Measurements from ENCODE around the gene MYCN. TPM values are rescaled to one million over a fixed set of nuclear protein-coding genes. Genes with fewer than 3 reads are reported as not detected.
"Not testable (repeated sequence)": the region's sequence is repeated elsewhere in the genome, so short reads cannot be mapped to it uniquely, and the experiment has no call there.

The MYCN gene
- total RNA-seq, 1 experiment from 2014 or later, result not detected

DNA sequence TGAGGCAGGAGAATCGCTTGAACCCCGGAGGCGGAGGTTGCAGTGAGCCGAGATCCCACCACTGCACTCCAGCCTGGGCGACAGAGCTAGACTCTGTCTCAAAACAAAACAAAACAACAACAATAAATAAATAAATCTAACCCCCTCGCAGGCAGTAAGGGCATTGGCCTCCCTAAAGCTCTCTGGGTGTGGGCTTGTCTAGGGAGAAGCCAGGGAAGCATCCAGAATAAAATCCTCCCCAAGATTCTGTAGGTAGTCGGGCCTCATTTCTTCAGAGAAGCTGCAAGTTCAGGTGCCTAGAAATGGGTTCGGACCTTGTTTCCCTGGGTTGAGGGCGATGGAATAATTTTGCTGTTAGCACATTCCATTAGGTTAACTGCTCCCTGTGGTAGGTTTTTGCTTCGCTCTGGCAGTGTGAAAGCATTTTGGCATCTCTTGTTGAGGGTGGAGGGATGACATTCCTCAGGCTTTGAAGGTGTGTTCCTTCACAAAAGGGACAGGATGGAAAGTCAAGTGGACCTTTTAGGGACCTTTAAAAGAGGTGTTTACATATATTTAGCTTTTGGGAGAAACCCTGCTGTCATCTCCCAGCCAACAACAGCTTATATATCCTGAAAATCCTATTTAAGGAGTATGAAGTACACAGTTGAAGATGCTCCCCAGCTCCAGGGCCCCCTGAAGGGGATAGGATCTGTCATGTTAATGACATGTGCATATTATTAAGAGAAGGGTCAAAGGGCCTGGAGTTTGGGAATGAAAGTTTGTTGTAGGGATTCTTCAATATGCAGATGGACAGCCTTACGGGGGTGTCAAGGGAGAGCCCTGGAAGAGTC is 17.7 kb downstream of the MYCN start:
- no peak for DNase-seq (ENCODE audit: low spot score)

DNA sequence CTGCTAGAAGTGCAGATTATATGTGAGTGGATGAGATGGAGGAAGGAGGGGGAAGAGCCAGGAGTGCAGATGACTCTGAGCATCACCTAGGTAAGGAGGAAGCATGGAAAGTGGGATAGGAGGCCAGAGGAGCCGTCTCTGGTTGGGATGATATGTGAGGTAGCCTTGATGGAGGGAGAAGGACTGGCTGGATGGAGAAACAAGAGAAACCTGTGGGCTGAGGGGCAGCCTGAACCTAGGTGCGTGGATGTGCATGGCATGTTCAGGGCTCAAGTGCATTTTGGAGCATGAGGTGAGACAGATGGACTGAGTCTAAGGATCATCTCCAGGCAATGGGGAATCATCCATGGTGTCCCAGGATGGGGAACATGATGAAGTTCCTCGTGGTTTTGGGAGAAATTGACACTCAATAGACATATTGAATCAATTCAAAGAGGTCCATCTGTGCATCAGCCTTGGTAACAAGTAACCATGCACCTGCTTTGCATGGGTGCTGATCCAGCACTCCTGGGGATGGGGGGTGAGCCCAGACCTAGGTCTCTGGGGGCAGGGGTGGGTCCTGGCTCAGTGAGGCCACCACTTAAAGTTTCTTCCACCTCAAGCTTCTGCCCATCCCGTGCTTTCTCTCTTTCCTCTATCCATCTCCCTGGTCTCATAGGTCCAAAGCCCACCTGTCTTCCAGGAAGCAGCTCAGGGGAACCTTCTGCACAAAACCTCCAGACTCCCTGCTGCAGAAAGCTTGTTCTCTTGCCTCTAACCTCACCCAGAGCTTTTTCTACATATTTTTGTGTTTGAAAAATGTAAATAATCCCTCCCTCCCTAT is 19.2 kb downstream of the MYCN start:
- DNase-seq (ENCODE audit: low spot score), result no peak

DNA sequence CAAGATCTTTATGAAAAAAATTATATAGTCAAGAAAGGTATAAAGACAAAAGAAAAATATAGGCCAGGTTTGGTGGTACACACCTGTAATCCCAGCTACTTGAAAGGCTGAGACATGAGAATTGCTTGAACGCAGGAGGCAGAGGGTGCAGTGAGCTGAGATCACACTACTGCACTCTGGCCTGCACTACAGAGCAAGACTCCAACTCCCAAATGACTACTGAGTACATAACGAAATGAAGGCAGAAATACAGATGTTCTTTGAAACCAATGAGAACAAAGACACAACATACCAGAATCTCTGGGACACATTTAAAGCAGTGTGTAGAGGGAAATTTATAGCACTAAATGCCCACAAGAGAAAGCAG is 19.8 kb downstream of the MYCN start:
- not testable (repeated sequence) for DNase-seq (ENCODE audit: low spot score)

GRCh38 chr2:15963109-15963976 is 23.0 kb downstream of the MYCN start:
- not testable (repeated sequence) for DNase-seq (ENCODE audit: low spot score)

DNA sequence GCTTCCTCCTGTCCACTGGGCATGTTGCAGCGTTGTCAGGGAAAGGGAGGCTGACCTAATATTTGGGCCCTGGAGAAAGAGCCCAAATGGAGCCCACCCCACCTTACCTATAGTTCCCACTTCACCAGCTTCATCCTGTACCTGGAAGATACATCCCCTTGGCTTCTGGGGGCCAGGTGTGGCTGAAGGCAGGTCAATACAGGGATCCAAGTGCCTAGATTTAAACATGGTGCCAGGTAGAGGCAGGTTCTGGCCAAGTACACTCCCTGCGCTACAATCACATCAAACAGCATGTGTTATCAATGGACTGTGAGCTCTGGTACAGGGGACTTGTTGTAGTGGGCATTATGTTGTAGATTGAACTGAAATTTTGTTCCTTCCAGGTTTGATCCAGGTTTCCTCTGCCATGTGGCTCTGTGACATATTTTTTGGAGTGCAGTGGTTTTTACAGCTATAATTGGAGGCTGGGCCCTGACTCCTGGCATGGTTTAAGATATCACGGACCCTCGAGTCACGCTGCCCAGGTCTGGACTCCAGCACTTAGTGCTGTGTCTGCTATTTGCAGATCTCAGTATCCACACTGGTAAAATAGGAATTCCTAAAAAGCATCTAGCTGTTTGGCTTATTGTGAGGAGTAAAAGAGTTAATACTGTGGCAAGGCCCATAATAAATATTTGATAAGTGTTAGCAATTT is 23.8 kb downstream of the MYCN start:
- DNase-seq (ENCODE audit: low spot score), result no peak

GRCh38 chr2:15964936-15965563 is 24.7 kb downstream of the MYCN start:
- DNase-seq (ENCODE audit: low spot score), result no peak

- DNase-seq (ENCODE audit: low spot score), result no peak
Measured at GRCh38 chr2:15965564-15966019, 25.2 kb downstream of the MYCN start.

GRCh38 chr2:15967415-15968279 is 27.3 kb downstream of the MYCN start:
- no peak for DNase-seq (ENCODE audit: low spot score)

GRCh38 chr2:15968280-15969178 is 28.2 kb downstream of the MYCN start:
- no peak for DNase-seq (ENCODE audit: low spot score)

GRCh38 chr2:15969214-15969613 is 28.9 kb downstream of the MYCN start:
- no peak for DNase-seq (ENCODE audit: low spot score)

- no peak for DNase-seq (ENCODE audit: low spot score)
Measured at GRCh38 chr2:15970701-15971100, 30.4 kb downstream of the MYCN start.

DNA sequence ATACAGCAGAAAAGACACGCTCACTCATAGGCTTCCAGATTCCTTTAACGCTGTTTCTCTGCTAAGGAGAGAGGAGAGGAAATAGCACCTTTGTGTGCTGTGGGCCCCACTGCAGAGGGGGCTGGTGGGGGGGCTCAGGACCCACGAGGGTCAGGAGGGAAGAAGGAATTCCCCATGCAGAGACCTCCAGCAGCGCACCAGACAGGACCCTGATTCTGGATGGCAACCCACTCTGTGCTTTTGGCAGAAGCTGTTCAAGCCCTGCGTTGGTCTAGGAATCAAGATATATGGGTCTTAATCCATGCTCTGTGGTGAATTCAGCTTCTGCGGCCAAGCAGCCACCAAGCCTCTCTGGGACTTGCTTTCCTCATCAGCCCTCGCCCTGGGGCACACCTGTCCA is 31.0 kb downstream of the MYCN start:
- DNase-seq (ENCODE audit: low spot score), result no peak

DNA sequence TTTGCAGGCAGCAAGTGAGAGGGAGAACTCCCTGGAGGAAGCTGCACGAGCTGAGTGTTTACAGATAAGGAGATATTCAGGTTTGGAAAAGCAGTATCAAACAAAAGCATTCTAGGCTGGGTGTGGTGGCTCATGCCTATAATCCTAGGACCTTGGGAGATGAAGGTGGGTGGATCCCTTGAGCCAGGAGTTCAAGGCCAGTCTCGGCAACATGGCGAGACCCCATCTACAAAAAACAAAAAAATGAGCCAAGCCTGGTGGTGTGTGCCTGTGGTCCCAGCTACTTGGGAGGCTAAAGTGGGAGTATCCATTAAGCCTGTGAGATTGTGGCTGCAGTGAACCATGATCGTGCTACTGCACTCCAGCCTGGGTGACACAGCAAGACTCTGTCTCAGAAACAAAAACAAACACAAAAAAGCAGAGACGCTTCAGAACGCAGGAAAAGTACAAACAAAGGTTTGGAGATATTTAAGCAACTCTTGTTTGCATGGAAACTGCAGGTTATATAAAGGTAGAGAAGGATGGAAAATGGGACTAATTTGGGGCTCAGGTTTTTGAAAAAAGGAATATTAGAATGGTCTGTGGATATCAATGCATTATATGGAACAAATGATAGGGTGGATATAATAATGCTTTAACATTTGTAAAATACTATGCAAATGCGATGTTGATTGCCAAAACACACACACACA is 31.6 kb downstream of the MYCN start:
- no peak for DNase-seq (ENCODE audit: low spot score)

- DNase-seq (ENCODE audit: low spot score), result no peak
Measured at GRCh38 chr2:15973481-15974401, 33.4 kb downstream of the MYCN start.

- DNase-seq (ENCODE audit: low spot score), result no peak
Measured at GRCh38 chr2:15974565-15975260, 34.4 kb downstream of the MYCN start.

DNA sequence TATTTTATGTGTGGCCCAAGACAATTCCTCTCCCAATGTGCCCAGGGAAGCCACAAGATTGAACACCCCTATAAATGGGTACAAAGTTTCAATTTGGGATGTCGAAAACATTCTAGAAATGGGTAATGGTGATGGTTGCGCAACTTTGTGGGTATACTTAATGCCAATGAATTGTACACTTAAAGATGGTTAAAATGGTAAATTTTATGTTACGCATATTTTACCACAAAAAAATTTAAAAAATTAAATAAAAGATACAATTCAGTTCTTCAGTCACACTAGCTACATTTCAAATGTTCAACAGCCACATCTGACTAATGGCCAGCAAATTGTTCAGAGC is 34.9 kb downstream of the MYCN start:
- no peak for DNase-seq (ENCODE audit: low spot score)

All from HT-29 (cell line).